GM12865 (cell line): Measurements from ENCODE around the gene DNAJC6.

Experiments
- DNase-seq: peaks from one replicate; pipeline ENCODE4 v3.0.0; 2010; ENCODE audit warnings: low read depth
- H3K4me3 ChIP-seq: 2 replicates; pipeline ENCODE4 v1.5.1; 2011; ENCODE audit warnings: mild to moderate bottlenecking, low read depth, low read length, control low read depth
- CTCF ChIP-seq: IDR thresholded peaks from 2 replicates; pipeline ENCODE4 v1.5.1; 2011; ENCODE audit warnings: low read length, control low read depth, low read depth, inconsistent platforms; ENCODE audit not compliant: insufficient read depth; ENCODE audit errors: missing control alignments

Gene DNAJC6

GRCh38 chr1:65423884-65424572 lies 114.7 kb downstream of the DNAJC6 start:
- DNase-seq: peak; percentile 56
- H3K4me3 ChIP-seq: no peak overlapping the region
- no peak for TF ChIP-seq CTCF

GRCh38 chr1:65424573-65424889 lies 115.2 kb downstream of the DNAJC6 start:
- DNase-seq: no peak
- no peak overlapping the region for H3K4me3 ChIP-seq
- no peak for TF ChIP-seq CTCF

- H3K4me3 ChIP-seq: no peak overlapping the region
- DNase-seq: no peak
- no peak for TF ChIP-seq CTCF
Measured at GRCh38 chr1:65425006-65425405, 115.7 kb downstream of the DNAJC6 start.

GRCh38 chr1:65425697-65426096 lies 116.4 kb downstream of the DNAJC6 start:
- TF ChIP-seq CTCF: no peak
- no peak overlapping the region for H3K4me3 ChIP-seq
- DNase-seq: no peak

GRCh38 chr1:65429078-65429477 lies 119.7 kb downstream of the DNAJC6 start:
- no peak for DNase-seq
- no peak overlapping the region for H3K4me3 ChIP-seq
- TF ChIP-seq CTCF: no peak

- no peak for TF ChIP-seq CTCF
- no peak overlapping the region for H3K4me3 ChIP-seq
- no peak for DNase-seq
Measured at GRCh38 chr1:65429806-65430205, 120.5 kb downstream of the DNAJC6 start.

GRCh38 chr1:65431111-65431705 lies 121.9 kb downstream of the DNAJC6 start:
- peak; percentile 40 for DNase-seq
- no peak overlapping the region for H3K4me3 ChIP-seq
- TF ChIP-seq CTCF: peak; percentile 40
